ENCODE measurements around the gene ENTREP3. TPM values are rescaled to one million over a fixed set of nuclear protein-coding genes. Genes with fewer than 3 reads are reported as not detected.
"Not testable (repeated sequence)": the region's sequence is repeated elsewhere in the genome, so short reads cannot be mapped to it uniquely, and the experiment has no call there.

ENTREP3 gene
- total RNA-seq, 1 donor from 2014 or later: 45.1 TPM

- H3K9me3 Mint-ChIP-seq; H3K27me3 Mint-ChIP-seq; H3K4me3 Mint-ChIP-seq; DNase-seq; intact Hi-C loops (cut with micrococcal nuclease): not testable (repeated sequence)
- H3K4me1 Mint-ChIP-seq: peaks cover 15% of the 10 kb centered on the region
- peak overlapping the region; percentile 16 for H3K27ac Mint-ChIP-seq
- H3K36me3 Mint-ChIP-seq (ENCODE audit: low read depth): peaks cover 18% of the 10 kb centered on the region
These were observed 19.9 kb downstream of the ENTREP3 start for GRCh38 chr1:155235375-155235774.

GRCh38 chr1:155233502-155233901 lies 21.8 kb downstream of the ENTREP3 start:
- H3K4me3 Mint-ChIP-seq; H3K27ac Mint-ChIP-seq; intact Hi-C loops (cut with micrococcal nuclease); H3K9me3 Mint-ChIP-seq; DNase-seq; H3K27me3 Mint-ChIP-seq: not testable (repeated sequence)
- peaks cover 16% of the 10 kb centered on the region for H3K36me3 Mint-ChIP-seq (ENCODE audit: low read depth)
- H3K4me1 Mint-ChIP-seq: peaks cover 13% of the 10 kb centered on the region

- H3K27ac Mint-ChIP-seq; H3K4me3 Mint-ChIP-seq; DNase-seq; H3K9me3 Mint-ChIP-seq; H3K27me3 Mint-ChIP-seq; intact Hi-C loops (cut with micrococcal nuclease): not testable (repeated sequence)
- H3K4me1 Mint-ChIP-seq: peaks cover 20% of the 10 kb centered on the region
- H3K36me3 Mint-ChIP-seq (ENCODE audit: low read depth): peaks cover 16% of the 10 kb centered on the region
These were observed 23.0 kb downstream of the ENTREP3 start for GRCh38 chr1:155232001-155232978.

DNA sequence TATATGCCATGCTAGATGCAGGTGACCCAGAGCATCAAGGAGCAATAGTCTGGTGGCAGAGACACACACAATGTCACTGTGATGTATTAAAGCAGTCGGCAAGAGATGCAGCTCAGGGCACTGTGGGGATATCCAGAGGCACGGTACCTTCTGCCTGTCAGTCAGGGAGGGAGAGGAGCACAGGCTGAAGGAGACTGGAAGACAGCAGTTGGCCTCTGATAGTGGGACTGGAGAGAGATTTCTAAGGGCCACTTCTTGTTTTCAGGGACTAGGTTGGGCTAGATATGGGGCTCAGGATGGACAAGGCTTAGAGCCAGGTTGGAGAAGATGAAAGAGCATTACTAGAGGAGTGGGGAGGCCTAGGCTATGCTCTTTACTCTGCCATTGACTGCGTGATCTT lies 24.0 kb downstream of the ENTREP3 start:
- intact Hi-C loops (cut with micrococcal nuclease); H3K27ac Mint-ChIP-seq; DNase-seq; H3K4me3 Mint-ChIP-seq; H3K27me3 Mint-ChIP-seq; H3K9me3 Mint-ChIP-seq: not testable (repeated sequence)
- Mint-ChIP-seq H3K4me1 (peaks cover 22% of the 10 kb centered on the region), H3K36me3 (ENCODE audit: low read depth) (peaks cover 12% of the 10 kb centered on the region)

DNA sequence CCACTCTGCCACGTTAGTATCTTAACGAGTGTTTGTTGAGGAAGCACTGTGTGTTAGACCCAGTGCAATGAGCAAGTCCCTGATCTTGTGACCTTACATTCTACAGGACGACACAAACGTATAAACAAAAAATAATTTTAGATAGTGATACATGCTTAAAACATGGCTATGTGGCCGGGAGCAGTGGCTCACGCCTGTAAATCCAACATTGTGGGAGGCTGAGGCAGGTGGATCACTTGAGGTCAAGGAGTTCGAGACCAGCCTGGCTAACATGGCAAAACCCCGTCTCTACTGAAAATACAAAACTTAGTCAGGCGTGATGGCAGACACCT lies 27.2 kb downstream of the ENTREP3 start:
- intact Hi-C loops (cut with micrococcal nuclease): no loop called here
- H3K27ac Mint-ChIP-seq: peak overlapping the region; percentile 88
- H3K27me3 Mint-ChIP-seq: no peaks in the 10 kb centered on the region
- DNase-seq: no peak
- H3K4me3 Mint-ChIP-seq: peak overlapping the region; percentile 88
- no peaks in the 10 kb centered on the region for H3K9me3 Mint-ChIP-seq
- peaks cover 12% of the 10 kb centered on the region for H3K36me3 Mint-ChIP-seq (ENCODE audit: low read depth)
- peaks cover 26% of the 10 kb centered on the region for H3K4me1 Mint-ChIP-seq

GRCh38 chr1:155227261-155228095 lies 27.8 kb downstream of the ENTREP3 start:
- H3K4me3 Mint-ChIP-seq: peak overlapping the region; percentile 88
- H3K36me3 Mint-ChIP-seq (ENCODE audit: low read depth): peaks cover 12% of the 10 kb centered on the region
- peak overlapping the region; percentile 88 for H3K27ac Mint-ChIP-seq

GRCh38 chr1:155226910-155227260 lies 28.4 kb downstream of the ENTREP3 start:
- Mint-ChIP-seq H3K4me1 (peaks cover 26% of the 10 kb centered on the region), H3K36me3 (ENCODE audit: low read depth) (peaks cover 12% of the 10 kb centered on the region), H3K27me3 (no peaks in the 10 kb centered on the region), H3K9me3 (no peaks in the 10 kb centered on the region), H3K27ac (peak overlapping the region; percentile 88), H3K4me3 (peak overlapping the region; percentile 88)
- intact Hi-C loops (cut with micrococcal nuclease): loop anchor here (1.0 kb wide), 6 partner anchors 8 to 51 kb away; partner anchors contain the start of genes ENTREP3 and MTX1
- no peak for DNase-seq

More at GRCh38 chr1:155227261-155228095, 27.8 kb downstream of the ENTREP3 start:
- intact Hi-C loops (cut with micrococcal nuclease): loop anchor here (1.0 kb wide), 4 partner anchors 8 to 33 kb away; partner anchors contain the start of gene ENTREP3
- H3K9me3 Mint-ChIP-seq: no peaks in the 10 kb centered on the region
- DNase-seq: peak; percentile 99
- H3K4me1 Mint-ChIP-seq: peaks cover 26% of the 10 kb centered on the region
- H3K27me3 Mint-ChIP-seq: no peaks in the 10 kb centered on the region

GRCh38 chr1:155226188-155226909 lies 28.9 kb downstream of the ENTREP3 start:
- Mint-ChIP-seq H3K4me1 (peaks cover 26% of the 10 kb centered on the region), H3K36me3 (ENCODE audit: low read depth) (peaks cover 12% of the 10 kb centered on the region)

GRCh38 chr1:155225404-155225759 lies 29.9 kb downstream of the ENTREP3 start:
- H3K27me3 Mint-ChIP-seq; intact Hi-C loops (cut with micrococcal nuclease); DNase-seq; H3K9me3 Mint-ChIP-seq: not testable (repeated sequence)
- Mint-ChIP-seq H3K4me1 (peaks cover 27% of the 10 kb centered on the region), H3K4me3 (peak overlapping the region; percentile 88), H3K27ac (peak overlapping the region; percentile 88), H3K36me3 (ENCODE audit: low read depth) (peaks cover 12% of the 10 kb centered on the region)

More at GRCh38 chr1:155226188-155226909, 28.9 kb downstream of the ENTREP3 start:
- H3K27me3 Mint-ChIP-seq: no peaks in the 10 kb centered on the region
- peak; percentile 94 for DNase-seq
- intact Hi-C loops (cut with micrococcal nuclease): loop anchor here (1.0 kb wide), 2 partner anchors 18 to 50 kb away; partner anchors contain the start of gene MTX1
- H3K27ac Mint-ChIP-seq: peak overlapping the region; percentile 88
- H3K9me3 Mint-ChIP-seq: no peaks in the 10 kb centered on the region
- H3K4me3 Mint-ChIP-seq: peak overlapping the region; percentile 88

DNA sequence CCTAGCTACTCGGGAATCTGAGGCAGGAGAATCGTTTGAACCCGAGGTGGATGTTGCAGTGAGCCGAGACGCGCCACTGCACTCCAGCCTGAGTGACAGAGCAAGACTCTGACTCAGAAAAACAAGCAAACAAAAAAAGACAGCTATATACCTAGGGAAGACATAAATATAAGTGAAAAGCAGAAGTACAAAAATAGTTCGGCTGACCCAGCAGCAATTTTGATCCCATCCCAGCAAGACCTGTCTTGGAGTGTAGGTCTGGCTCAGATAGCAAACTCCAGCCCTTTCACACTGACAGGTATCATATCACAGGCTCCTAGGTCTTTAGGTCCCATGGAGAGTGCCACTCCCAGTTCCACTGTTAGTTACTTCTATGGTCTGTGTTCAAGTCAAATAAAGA lies 32.2 kb downstream of the ENTREP3 start:
- no peak overlapping the region for H3K27ac Mint-ChIP-seq
- no peaks in the 10 kb centered on the region for H3K27me3 Mint-ChIP-seq
- peaks cover 14% of the 10 kb centered on the region for H3K36me3 Mint-ChIP-seq (ENCODE audit: low read depth)
- intact Hi-C loops (cut with micrococcal nuclease): no loop called here
- no peak overlapping the region for H3K4me3 Mint-ChIP-seq
- no peak for DNase-seq
- peaks cover 40% of the 10 kb centered on the region for H3K4me1 Mint-ChIP-seq
- no peaks in the 10 kb centered on the region for H3K9me3 Mint-ChIP-seq

DNA sequence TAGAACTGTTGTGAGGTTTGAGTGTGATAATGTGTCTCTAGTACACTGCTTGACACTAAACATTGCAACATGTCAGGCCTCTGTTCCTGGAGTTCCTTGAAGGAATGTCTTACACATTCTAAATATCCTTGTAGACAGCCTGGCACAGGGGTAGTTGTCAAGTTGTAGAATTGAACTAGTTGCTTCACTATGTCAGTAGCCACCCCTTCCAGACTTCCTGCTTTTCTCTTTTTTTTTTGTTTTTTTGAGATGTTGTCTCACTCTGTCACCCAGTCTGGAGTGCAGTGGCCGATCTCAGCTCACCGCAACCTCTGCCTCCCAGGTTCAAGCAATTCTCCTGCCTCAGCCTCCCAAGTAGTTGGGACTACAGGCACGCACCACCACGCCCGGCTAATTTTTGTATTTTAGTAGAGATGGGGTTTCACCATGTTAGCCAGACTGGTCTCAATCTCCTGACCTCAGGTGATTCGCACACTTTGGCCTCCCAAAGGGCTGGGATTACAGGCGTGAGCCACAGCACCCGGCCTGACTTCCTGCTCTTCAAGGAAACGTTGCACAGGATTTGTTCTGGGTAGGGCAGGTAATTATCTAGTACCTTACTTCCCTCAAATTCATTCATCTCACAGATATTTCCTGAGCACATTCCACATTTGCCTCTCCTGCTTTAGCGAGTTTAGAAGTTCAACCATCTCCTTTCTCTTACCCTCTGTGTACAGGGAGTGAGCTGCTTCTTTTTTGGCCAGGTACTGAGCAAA lies 34.9 kb downstream of the ENTREP3 start:
- Mint-ChIP-seq H3K4me1 (peaks cover 23% of the 10 kb centered on the region), H3K36me3 (ENCODE audit: low read depth) (peaks cover 12% of the 10 kb centered on the region), H3K27ac (peak overlapping the region; percentile 20)
- H3K9me3 Mint-ChIP-seq; H3K4me3 Mint-ChIP-seq; H3K27me3 Mint-ChIP-seq; DNase-seq; intact Hi-C loops (cut with micrococcal nuclease): not testable (repeated sequence)

- intact Hi-C loops (cut with micrococcal nuclease): loop anchor here (1.0 to 2.0 kb wide), 2 partner anchors 8 to 21 kb away; a partner anchor contains a TSS
- DNase-seq: peak; percentile 72
- Mint-ChIP-seq H3K36me3 (ENCODE audit: low read depth) (peaks cover 15% of the 10 kb centered on the region), H3K27ac (peak overlapping the region; percentile 85), H3K27me3 (no peaks in the 10 kb centered on the region), H3K9me3 (no peaks in the 10 kb centered on the region), H3K4me3 (peak overlapping the region; percentile 51), H3K4me1 (peaks cover 26% of the 10 kb centered on the region)
These were observed 35.7 kb downstream of the ENTREP3 start for GRCh38 chr1:155219592-155220031.
